Measurements from ENCODE around the gene RFTN2.
A peak's percentile ranks its signal among the peaks of the same experiment; 100 is the strongest.

Gene RFTN2

GRCh38 chr2:197677483-197677882 lies 2.1 kb upstream of the RFTN2 start:
- DNase-seq (ENCODE audit: low read depth): no peak
- TF ChIP-seq CTCF (conservative IDR thresholded peaks at IDR 0.05; ENCODE audit: low read depth, low read length): no peak
- no peak overlapping the region for H3K4me3 ChIP-seq (ENCODE audit: low read length)

- H3K4me3 ChIP-seq (ENCODE audit: low read length): no peak overlapping the region
- no peak for DNase-seq (ENCODE audit: low read depth)
- TF ChIP-seq CTCF (conservative IDR thresholded peaks at IDR 0.05; ENCODE audit: low read depth, low read length): no peak
Observed at GRCh38 chr2:197677056-197677455, 1.7 kb upstream of the RFTN2 start.

GRCh38 chr2:197675711-197676188 lies 363 bp upstream of the RFTN2 start:
- no peak for DNase-seq (ENCODE audit: low read depth)
- H3K4me3 ChIP-seq (ENCODE audit: low read length): peak overlapping the region; percentile 35
- no peak for TF ChIP-seq CTCF (conservative IDR thresholded peaks at IDR 0.05; ENCODE audit: low read depth, low read length)

GRCh38 chr2:197674591-197674990 lies 796 bp downstream of the RFTN2 start:
- no peak for DNase-seq (ENCODE audit: low read depth)

GRCh38 chr2:197674060-197674459 lies 1.3 kb downstream of the RFTN2 start:
- H3K4me3 ChIP-seq (ENCODE audit: low read length): no peak overlapping the region
- TF ChIP-seq CTCF (conservative IDR thresholded peaks at IDR 0.05; ENCODE audit: low read depth, low read length): no peak
- DNase-seq (ENCODE audit: low read depth): no peak

More at GRCh38 chr2:197674591-197674990, 796 bp downstream of the RFTN2 start:
- TF ChIP-seq CTCF (conservative IDR thresholded peaks at IDR 0.05; ENCODE audit: low read depth, low read length): no peak
- no peak overlapping the region for H3K4me3 ChIP-seq (ENCODE audit: low read length)

- no peak for DNase-seq (ENCODE audit: low read depth)
- H3K4me3 ChIP-seq (ENCODE audit: low read length): no peak overlapping the region
- no peak for TF ChIP-seq CTCF (conservative IDR thresholded peaks at IDR 0.05; ENCODE audit: low read depth, low read length)
Observed at GRCh38 chr2:197673606-197674005, 1.8 kb downstream of the RFTN2 start.

- DNase-seq (ENCODE audit: low read depth): no peak
- no peak overlapping the region for H3K4me3 ChIP-seq (ENCODE audit: low read length)
- no peak for TF ChIP-seq CTCF (conservative IDR thresholded peaks at IDR 0.05; ENCODE audit: low read depth, low read length)
Observed at GRCh38 chr2:197673106-197673505, 2.3 kb downstream of the RFTN2 start.

All from retinal pigment epithelial cell (primary cell).